HG02588 (cell line): Measurements from ENCODE around the gene PFKL.

Experiments
- ATAC-seq: cut with Tn5 transposase; IDR thresholded peaks from one replicate; pipeline ENCODE4 v1.9.1; 2021; ENCODE audit warnings: mild to moderate bottlenecking, moderate library complexity; ENCODE audit not compliant: unreplicated experiment

PFKL gene

DNA sequence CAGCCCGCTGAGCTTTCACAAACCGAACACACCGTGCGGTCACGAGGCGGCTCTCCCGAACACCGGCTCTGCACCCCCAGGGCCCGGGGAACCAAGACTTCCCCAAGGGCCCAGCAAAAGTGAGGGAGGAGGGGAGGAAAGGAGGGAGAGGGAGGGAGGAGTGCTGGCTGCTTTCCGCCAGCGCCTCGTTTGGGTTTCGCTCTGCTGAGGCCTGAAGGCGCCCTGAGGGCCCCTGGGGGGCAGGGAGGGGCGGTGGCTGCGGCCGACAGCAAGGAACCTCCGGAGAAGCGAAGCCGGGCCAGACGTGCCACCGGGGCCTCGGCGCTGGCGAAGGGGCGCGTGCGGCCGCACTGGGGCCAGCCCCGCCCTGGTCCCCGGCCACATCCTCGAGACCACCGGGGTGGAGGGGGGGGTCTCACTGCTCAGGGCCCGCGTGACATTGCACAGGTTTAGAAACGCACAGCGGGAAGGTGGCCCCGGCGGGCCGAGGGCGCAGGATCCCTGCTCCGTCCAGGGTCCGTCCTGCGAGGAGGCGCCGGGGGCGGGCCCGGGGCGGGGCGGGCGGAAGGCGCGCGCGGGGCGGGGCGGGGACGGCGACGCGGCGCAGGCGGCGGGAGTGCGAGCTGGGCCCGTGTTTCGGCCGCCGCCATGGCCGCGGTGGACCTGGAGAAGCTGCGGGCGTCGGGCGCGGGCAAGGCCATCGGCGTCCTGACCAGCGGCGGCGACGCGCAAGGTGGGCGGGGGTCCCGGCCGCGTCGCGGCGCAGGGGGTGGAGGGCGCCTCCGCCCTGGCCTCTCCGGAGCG, at the start of gene PFKL:
Gene PFKL (plus strand): TSS at position 596 of the 804 bp plus-strand sequence. CDS start 53 bp downstream, at position 649.
- ATAC-seq, result peak; percentile 59

DNA sequence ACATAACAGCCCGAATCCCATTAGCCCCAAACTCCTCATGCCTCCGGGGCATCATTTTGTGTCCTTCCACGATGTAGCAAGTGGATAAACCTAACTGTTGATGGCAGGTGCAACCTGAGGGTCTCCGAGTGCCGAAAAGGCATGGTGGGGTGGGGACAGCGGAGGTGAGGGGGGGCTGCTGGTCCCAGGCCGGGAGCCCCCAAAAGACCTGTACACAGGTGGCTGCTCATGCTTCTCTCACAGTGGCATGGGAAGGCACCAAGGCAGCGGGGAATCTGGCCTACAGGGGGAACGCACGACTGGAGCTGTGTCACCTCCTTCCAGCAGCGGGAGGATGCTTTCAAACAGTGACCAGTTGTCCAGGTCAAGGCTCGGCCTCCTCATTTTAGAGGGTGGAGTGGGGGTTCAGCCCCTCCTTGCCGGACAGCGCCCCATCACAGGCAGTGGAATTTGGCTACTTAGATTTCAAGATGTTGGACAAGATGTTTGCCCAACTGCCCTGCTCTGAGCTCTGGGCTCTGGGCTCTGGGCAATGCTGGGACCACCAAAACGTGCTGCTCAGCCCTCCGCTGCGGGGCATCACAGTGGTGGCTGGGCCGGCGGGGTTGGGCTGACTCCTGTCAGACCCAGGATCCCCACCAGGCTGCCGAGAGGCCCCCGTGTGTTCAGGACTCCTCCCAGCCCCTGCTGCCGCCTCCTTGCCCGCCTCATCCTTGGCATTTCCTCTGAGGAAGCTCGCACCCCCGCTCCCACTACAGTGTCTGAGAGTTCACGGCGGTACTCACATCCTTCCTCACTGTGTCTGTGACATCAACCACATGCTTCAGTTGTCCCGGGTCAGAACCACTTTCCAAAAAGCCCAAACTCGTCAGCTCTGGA, 45.8 kb upstream of the PFKL start:
- no peak for ATAC-seq

DNA sequence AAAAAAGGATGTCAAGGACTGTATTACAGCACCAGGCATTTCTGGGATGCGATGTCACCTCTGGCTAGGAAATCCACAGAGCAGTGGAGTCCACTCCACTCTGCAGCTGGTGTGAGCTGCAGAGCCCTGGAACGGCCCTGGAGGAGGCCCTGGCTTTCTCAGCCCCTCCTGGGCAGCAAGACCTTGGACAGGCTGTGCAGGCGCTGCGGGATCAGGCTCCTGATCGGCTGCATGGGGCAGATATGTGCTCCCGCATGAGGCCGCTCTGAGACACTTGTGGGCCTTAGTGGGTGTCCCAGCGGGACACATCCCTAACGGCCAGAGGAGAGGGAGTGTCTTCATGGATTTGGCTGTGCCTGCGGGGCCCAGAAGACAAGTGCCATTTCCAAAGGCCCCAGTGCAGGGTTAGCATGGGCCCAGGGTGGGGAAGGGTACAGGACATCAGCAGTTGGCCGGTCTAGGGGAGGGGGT, 44.3 kb upstream of the PFKL start:
- ATAC-seq, result no peak

DNA sequence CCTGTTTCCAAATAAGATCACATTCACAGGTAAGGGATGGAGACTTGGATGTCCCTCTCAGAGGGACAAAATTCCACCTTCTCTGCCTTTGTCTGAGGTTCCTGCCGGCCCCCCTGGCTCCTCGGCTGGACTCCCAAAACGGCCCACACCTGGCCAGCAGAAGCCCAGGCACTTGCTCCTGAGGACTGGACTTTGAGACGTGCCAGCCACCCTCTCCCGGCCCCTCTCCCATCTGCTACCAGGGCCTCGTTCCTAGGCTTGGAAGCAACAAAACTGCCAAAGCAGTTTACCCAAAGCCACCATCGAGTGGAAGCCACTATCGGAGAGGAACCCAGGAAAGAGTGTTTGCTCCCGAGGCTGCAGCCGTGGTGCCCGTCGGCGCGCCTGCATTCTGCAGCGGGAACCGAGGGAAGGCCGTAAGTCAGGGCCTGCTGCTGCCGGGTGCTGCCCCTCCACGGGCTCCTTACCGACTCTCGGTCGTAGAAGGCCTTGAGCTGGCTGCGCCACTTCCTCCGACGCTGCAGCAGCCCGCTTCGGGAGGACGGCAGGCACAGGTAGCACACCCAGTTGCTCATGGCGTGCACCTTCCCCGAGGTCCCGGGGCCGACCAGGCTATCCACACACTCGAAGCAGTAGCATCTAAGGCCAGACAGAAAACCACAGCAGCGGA, 41.7 kb upstream of the PFKL start:
- no peak for ATAC-seq

DNA sequence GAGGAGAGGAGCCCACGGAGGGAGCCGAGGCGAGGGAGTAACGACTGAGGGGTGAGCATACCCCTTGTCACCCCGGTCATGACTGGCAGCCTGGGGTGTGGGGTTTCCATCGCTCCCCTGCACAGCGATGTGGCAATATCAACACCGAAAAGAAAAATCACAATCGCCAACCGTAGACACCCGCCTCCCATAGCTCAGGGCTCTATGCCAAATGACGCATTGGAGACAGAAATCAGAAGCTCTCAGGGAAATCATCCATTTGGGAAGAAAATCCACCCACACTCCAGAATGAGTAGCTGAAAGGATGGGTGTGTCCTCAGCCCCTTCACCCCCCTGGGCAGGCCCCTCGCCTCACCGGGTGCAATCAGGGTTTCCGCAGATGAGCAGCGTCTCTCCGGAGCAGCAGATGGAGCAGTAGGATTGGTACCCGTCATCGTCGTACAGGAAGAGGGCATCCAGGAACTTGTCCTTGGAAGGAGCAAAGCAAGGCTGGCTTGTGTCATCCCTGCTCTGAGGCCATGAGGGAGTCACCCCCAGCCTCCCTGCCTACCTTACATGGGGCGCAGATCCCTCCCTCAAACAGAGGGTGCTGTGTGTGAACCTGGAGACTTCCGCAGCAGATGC, 40.7 kb upstream of the PFKL start:
- ATAC-seq, result no peak

DNA sequence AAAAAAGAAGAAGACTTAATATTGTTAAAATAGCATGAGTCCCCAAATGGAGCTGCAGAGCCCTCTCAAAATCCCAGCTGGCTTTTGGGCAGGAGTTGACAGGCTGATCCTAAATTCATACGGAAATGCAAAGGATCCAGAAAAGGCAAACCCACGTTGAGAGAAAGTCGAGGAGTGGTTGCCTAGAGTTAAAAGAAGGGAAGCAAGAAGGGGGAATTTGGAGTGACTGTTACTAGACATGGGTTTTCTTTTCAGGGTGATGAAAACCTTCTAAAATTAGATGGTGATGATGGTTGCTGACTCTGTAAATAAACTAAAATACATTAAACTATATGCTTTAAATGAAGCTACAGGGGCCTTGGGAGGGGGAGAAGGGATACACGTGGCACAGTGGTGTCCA, 39.8 kb upstream of the PFKL start:
- no peak for ATAC-seq

DNA sequence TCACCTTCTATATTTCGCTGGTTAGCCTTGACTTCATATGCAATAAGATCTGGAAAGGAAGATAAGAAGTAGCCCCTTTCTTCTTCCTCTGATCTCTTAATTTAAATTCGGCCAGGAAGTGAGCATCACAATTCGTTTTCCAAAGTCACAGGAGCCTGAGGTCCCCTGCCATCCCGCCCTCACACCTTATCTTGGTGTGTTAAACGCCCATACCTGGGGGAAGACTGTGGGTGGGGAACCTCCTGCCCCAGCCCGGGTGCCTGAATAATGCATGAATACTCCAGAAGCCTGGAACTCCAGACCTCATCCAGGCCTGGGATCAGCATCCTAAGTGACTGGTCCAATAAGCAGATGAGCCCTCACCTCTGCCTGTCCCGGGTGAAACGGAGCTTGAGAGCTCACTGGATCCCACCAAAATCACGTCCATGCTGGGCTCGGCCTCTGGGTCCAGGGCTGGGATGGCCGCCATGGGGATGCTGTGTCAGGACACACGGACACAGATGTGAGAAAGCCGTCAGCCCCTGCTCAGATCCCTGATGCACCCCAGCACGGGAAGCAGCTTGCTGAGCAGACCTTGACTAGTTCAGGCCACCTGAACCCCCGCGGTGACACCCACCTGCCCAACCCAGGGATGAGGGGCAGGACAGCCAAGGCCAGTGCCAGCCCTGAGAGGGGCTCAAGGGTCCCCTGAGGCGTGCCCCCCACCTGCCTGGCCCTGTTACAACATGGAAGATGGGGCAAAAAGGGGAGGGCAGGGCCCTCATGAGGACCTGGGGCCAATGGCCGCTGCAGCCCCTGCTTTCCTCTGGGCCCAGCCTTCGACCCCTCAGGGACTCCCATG, 38.8 kb upstream of the PFKL start:
- ATAC-seq, result no peak

DNA sequence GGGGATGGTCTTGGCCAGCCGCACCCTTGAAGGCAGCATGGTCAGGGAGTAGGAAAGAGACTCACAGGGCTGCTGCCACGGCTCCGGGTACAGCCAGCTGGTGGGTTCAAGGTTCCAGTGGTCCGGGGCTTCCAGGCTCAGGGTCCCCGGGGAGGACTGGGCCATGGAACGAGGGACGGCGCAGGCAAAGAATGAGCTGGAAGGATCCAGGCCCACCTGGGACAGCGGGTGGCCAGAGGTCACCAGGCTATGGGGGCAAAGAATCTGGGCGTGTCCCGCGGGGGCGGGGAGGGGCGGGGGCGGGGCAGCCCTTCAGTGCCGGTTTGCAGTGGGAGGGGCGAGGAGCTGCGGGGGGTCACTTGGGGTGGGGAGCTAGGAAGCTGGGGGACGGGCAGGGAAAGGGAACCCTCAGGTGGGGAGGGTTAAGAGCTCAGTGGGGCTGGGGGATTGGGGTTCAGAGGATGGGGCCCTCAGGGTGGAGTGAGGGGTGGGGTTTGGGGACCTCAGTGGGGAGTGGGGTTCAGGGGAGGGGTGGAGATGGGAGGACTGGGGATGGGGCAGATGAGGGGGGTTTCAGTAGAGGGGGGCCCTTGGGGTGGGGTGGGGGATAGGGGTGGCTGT, 38.1 kb upstream of the PFKL start, which contains the start of gene DNMT3L:
Gene DNMT3L (minus strand): TSS at position 223 of the 621 bp plus-strand sequence. CDS start 638 bp downstream, outside the sequence.
- ATAC-seq, result no peak

DNA sequence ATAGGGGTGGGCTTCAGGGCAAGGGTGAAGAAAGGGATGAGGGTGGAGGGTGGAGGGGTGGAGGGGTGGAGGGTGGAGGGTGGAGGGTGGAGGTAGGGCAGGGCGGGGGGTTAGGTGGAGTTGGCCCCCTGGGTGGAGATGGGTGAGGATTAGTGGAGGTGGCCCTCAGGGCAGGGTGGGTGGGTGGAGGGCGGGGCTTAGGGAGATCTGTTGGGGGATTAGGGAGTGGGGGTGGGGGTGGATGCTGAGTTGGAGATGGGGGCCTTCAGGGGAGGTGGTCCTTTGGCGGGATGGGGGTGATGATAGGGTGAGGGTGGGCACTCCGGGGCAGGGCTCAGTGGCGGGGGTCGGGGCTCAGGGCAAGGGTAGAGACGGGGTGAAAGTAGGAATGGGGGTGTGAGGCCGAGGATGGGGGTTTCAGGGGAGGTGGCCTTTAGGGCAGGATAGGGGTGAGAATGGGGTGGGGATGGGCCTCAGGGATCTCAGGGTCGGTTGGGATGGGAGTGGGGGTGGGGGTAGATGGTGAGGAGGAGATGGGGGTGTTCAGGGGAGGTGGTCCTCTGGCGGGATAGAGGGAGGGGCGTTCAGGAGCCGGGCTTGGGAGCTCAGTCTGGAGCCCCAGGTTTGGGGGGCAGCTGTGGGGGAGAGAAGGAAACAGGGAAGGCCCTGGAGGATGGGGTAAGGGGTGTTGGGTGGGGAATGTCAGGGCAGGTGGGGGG, 37.4 kb upstream of the PFKL start:
- no peak for ATAC-seq

DNA sequence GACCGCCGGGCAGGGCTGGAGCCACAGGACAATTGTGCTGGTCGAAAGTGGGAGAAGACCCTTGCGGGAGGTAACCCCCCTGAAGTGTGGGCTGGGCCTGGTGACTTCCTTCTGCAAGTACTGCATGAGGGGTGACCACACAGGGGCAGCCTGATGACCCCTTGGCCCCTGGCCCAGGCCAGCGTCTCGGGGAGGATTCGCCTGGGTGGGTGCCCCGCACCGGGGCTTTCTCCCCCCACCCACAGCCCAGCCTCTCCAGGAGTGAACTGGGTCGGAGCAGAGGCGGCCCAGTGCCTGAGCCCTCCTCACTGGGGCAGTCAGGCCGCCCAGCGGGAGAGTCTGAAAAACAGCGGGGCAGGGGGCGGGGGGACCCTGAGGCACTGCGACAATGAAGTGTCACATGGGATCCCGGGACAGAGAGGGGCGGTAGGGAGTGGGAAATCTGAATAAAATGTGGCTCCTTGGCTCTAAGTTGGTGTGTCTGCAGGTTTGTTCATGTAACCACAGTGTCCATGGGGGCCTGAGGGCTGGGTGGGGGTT, 36.6 kb upstream of the PFKL start:
- no peak for ATAC-seq

DNA sequence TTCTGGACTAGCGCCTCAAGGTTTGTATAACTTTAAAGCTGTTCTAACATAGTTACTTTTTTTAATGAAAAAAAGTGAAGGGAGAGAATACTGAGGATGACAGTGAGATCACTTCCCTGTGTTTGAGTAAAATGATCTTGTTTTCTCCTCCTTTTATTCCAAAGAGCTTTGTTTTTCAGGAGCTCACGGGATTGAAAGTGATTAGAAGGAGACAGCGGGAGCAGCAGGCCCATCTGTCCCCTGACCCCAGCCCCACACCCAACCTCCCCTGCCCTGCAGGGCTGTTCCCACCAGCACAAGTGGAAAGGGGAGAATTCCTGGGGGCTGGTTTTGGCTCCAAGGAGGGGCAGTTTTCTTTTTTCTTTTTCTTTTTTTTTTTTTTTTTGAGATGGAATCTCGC, 36.1 kb upstream of the PFKL start:
- ATAC-seq, result no peak

DNA sequence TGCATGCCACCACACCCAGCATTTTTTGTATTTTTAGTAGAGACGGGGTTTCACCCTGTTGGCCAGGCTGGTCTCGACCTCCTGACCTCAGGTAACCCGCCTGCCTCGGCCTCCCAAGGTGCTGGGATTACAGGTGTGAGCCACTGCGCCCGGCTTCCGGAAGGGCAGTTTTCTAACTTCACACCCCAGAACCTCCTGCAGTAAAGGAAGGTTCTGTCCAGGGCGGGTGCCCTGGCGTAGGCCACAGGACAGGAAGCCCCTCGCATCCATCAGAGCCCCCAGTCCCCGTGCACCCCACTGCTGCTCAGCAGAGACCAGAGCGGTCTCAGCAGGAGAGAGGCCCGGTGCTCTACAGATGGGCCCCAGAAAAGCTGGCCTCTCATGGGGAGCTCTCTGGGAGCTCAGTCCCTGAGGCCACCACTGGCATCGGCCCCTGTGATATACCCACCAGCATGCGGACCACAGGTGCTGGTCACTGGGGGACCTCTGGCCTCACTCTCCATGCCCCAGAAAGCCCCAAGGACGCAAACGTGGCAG, 34.1 kb upstream of the PFKL start:
- no peak for ATAC-seq

DNA sequence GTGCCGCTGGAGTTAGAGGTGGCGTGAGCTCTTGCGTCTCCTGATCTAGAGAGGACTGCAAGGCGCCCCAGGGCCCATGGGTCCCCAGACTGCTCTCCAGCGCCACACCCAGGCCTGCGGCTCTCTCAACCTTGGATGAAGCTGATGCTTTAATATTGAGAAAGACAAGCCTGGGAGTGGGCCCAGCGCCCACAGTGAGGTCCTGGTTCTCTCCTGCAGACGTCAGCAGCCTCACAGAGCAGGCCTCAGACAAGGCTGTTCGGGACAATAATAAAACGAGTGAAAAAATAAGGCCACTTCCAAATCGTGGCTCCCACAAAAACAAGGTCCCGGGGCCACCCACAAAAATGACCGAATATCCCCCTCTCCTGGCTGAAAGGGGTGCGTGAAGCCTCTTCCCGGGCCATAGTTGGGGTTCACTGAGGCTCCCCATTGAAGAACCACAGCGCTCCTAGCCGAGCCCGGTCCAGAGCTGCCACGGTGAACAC, 32.2 kb upstream of the PFKL start:
- no peak for ATAC-seq

DNA sequence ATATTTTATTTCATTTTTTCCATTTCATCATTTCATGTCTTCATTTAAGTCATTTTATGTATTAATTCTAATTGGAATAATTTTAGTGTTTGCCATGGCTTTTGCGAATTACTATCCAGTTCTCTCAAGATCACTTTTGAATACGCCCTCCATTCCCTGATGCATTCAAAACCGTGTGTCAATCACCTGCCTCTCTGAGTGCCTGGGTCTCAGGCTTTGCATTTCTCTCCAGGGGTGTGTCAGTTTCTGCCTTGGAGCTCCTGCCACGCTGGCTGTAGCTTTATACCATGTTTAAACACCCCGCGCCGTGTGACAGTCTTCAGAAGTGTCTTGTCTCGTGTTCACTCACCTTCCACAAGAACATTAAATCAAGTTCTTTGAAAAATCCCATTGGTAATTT, 30.8 kb upstream of the PFKL start:
- no peak for ATAC-seq

DNA sequence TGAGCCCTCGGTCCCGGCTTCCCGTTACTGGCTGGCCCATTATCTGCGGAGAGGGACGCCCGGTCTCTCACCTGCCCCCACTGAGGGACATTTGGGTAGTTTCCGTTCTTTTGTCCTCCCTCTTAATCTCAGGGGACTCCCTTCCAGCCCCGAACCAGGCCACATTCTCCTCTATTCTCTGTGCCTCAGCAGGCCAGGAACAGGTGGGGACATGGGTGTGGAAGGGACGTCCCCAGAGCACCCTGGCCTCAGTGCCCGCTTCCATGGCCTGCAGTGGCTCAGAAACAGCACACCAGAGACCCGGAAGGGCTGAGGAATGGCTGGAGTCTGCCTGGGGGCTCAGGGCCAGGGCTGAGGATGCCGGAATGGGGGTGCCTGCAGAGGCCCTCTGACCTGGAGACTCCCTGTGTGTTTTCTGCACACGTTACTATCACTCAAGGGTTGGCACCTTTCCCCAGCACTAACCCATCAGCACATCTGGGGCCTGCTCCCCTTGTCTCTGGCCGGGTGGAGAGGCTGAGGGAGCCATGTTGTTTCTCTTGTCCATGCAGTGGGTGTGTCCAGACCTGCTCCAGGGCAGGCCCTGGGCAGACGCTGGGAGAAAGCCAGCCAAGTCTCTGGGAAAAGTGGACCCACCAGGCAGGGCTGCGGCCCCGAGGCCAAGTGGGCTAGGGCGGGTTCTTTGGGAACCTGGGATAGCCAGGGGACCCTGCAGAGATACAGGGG, 28.1 kb upstream of the PFKL start:
- ATAC-seq, result no peak

DNA sequence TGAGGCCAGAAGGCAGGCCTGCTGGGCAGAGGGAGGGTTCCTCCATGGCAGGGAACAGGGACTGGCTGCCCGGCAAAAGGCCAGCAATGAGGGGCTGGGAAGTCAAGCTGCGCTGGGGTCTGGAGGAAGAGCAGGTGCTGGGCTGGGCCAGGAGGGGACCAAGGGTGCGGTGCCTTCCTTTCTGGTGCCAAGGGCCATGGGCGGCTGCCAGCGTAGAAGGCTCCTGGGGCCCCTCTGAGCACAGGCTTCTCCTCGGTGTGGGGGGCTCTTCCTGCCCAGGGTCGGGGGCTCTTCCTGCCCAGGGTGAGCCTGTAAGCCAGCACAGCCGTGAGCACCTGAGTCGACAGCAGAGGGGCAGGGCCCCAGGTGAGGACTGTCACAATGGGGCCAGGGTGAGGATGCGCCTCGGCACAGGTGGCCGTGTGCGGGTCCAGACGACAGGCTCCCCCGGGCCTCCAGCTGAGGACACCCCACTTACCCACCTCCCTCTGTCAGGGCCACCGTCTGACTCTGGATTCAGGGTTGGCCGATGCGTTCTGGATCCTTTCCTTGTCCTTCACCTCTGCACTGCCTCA, 27.5 kb upstream of the PFKL start:
- no peak for ATAC-seq

DNA sequence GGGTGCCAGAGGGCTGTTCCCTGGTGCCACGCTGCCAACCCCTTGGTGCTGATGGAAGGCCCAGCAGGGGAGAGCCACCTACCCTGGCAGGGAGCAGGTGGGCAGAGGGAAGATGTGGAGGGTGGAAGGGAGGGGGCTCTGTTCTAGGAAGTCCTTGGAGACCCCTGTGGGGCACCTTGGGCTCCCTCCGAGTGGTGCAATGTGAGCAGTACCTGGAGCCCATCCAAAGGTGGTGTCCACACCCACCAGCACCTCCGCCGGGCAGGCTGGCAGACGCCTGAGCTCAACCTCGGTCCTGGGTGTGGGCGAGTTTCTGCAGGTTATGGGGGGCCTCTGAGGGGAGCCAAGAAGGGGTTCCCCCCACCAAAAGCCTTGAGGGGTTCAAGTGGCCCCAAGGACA, 26.8 kb upstream of the PFKL start:
- no peak for ATAC-seq
